A673 (cell line): Measurements from ENCODE around the gene RHBDL2. TPM values are rescaled to one million over a fixed set of nuclear protein-coding genes. Genes with fewer than 3 reads are reported as not detected.

Source experiments
- BruUV-seq: library from RNA; stranded (reverse); fragments of 400-500 nt; replicated peaks from 2 replicates; lab custom pipeline; 2021; lab: Mats Ljungman, UMichigan
- CTCF ChIA-PET: fragments of 300-600 bp; sonication (Branson Sonifier 250); formaldehyde crosslinking; loops from one replicate; lab custom pipeline; 2022; ENCODE audit warnings: antibody characterized with exemption; lab: Charles Lee
- POLR2A ChIA-PET: fragments of 300-600 bp; sonication (Branson Sonifier 250); formaldehyde crosslinking; loops from one replicate; lab custom pipeline; 2022; ENCODE audit warnings: antibody characterized with exemption; ENCODE audit not compliant: low non-redundant PET; lab: Charles Lee
- DNase-seq: peaks from one replicate; pipeline ENCODE4 v3.0.0-alpha.2; 2015; ENCODE audit warnings: low spot score
- H3K27ac ChIP-seq: fragments of 200-600 bp; sonication (generic); 2 replicates; pipeline ENCODE4 v1.5.1; 2016; ENCODE audit warnings: mixed run types, low read depth, mild to moderate bottlenecking, mixed read lengths, antibody characterized with exemption, low read length; ENCODE audit not compliant: poor library complexity, severe bottlenecking
- H3K27me3 ChIP-seq: fragments of 200-600 bp; sonication (generic); replicated peaks from 2 replicates; pipeline ENCODE4 v1.6.1; 2017; ENCODE audit warnings: mixed run types, low read depth, mild to moderate bottlenecking, mixed read lengths, antibody characterized with exemption, low read length; ENCODE audit not compliant: insufficient read depth, poor library complexity
- H3K36me3 ChIP-seq: fragments of 200-600 bp; sonication (generic); 2 replicates; pipeline ENCODE4 v1.6.1; 2016; ENCODE audit warnings: mixed run types, mild to moderate bottlenecking, mixed read lengths, antibody characterized with exemption, low read length; ENCODE audit not compliant: insufficient read depth, poor library complexity, severe bottlenecking
- H3K4me1 ChIP-seq: fragments of 200-600 bp; sonication (generic); 2 replicates; pipeline ENCODE4 v1.6.1; 2017; ENCODE audit warnings: mixed run types, mild to moderate bottlenecking, mixed read lengths, antibody characterized with exemption, low read length; ENCODE audit not compliant: insufficient read depth, poor library complexity, severe bottlenecking
- H3K4me3 ChIP-seq: fragments of 200-600 bp; sonication (generic); 2 replicates; pipeline ENCODE4 v1.5.1; 2016; ENCODE audit warnings: low read depth, mixed run types, mild to moderate bottlenecking, mixed read lengths, low read length; ENCODE audit not compliant: poor library complexity, severe bottlenecking
- H3K9me3 ChIP-seq: fragments of 200-600 bp; sonication (generic); 2 replicates; pipeline ENCODE4 v1.6.1; 2016; ENCODE audit warnings: mixed run types, low read depth, mild to moderate bottlenecking, mixed read lengths, antibody characterized with exemption, low read length; ENCODE audit not compliant: poor library complexity, severe bottlenecking
- CTCF ChIP-seq: fragments of 300-800, 200-600 bp; sonication (generic); conservative IDR thresholded peaks from 2 replicates; pipeline ENCODE4 v1.5.1; 2017; ENCODE audit warnings: low read depth, mild to moderate bottlenecking, antibody characterized with exemption, low read length, moderate library complexity, mixed read lengths
- EZH2 ChIP-seq: fragments of 200-600 bp; sonication (generic); IDR thresholded peaks from 2 replicates; pipeline ENCODE4 v1.6.1; 2017; ENCODE audit warnings: borderline replicate concordance, low read depth, mild to moderate bottlenecking, mixed read lengths, antibody characterized with exemption, low read length; ENCODE audit not compliant: poor library complexity, severe bottlenecking
- intact Hi-C: fragments of 100-400 bp; cut with micrococcal nuclease; formaldehyde crosslinking; loops from one replicate; pipeline ENCODE4 v1.10.0; 2022; ENCODE audit not compliant: unreplicated experiment
- total RNA-seq: library from RNA; stranded (reverse); gene quantifications from 2 replicates; pipeline ENCODE4 v1.2.3, GENCODE V29; 2021

RHBDL2 gene
- total RNA-seq, 1 experiment from 2014 or later: not detected

- H3K27ac ChIP-seq: no peak overlapping the region
- H3K4me1 ChIP-seq: no peaks in the 10 kb centered on the region
- ChIA-PET POLR2A (no interaction called here), CTCF (no interaction called here)
- TF ChIP-seq EZH2 (no peak), CTCF (no peak)
- H3K9me3 ChIP-seq: no peaks in the 10 kb centered on the region
- no TSS peak for BruUV-seq
- H3K27me3 ChIP-seq: no peaks in the 10 kb centered on the region
- no peak overlapping the region for H3K4me3 ChIP-seq
- no peaks in the 10 kb centered on the region for H3K36me3 ChIP-seq
- DNase-seq: no peak
- intact Hi-C loops: no loop called here
Measured at GRCh38 chr1:38896169-38896568, 45.5 kb downstream of the RHBDL2 start.

- TF ChIP-seq CTCF: no peak
- no peak for TF ChIP-seq EZH2
- ChIA-PET POLR2A (no interaction called here), CTCF (no interaction called here)
- Histone ChIP-seq H3K4me1 (no peaks in the 10 kb centered on the region), H3K27ac (no peak overlapping the region), H3K27me3 (no peaks in the 10 kb centered on the region), H3K4me3 (no peak overlapping the region), H3K9me3 (no peaks in the 10 kb centered on the region), H3K36me3 (no peaks in the 10 kb centered on the region)
- BruUV-seq: no TSS peak
- no peak for DNase-seq
- intact Hi-C loops: no loop called here
Measured at GRCh38 chr1:38892976-38893375, 48.7 kb downstream of the RHBDL2 start.

GRCh38 chr1:38891753-38892152, 49.9 kb downstream of the RHBDL2 start:
- POLR2A ChIA-PET: no interaction called here

More at GRCh38 chr1:38891753-38892152, 49.9 kb downstream of the RHBDL2 start:
- H3K4me3 ChIP-seq: no peak overlapping the region
- H3K4me1 ChIP-seq: no peaks in the 10 kb centered on the region
- no peak overlapping the region for H3K27ac ChIP-seq
- intact Hi-C loops: no loop called here
- no peaks in the 10 kb centered on the region for H3K9me3 ChIP-seq
- CTCF ChIA-PET: no interaction called here
- no peak for DNase-seq
- no TSS peak for BruUV-seq
- H3K36me3 ChIP-seq: no peaks in the 10 kb centered on the region
- no peak for TF ChIP-seq CTCF
- TF ChIP-seq EZH2: no peak
- H3K27me3 ChIP-seq: no peaks in the 10 kb centered on the region
